Common myeloid progenitor, CD34-positive (primary cell): ENCODE measurements around the gene GABRR2.
A peak's percentile ranks its signal among the peaks of the same experiment; 100 is the strongest.
"Not testable (repeated sequence)": the region's sequence is repeated elsewhere in the genome, so short reads cannot be mapped to it uniquely, and the experiment has no call there.

Experiments used
- CTCF ChIA-PET: fragments of 350-600 bp; sonication (Branson Sonifier 250); formaldehyde crosslinking; loops from one replicate; lab custom pipeline; 2021; ENCODE audit warnings: antibody characterized with exemption; lab: Charles Lee
- POLR2A ChIA-PET: fragments of 350-600 bp; sonication (Branson Sonifier 250); formaldehyde crosslinking; loops from one replicate; lab custom pipeline; 2021; ENCODE audit warnings: antibody characterized with exemption; lab: Charles Lee
- DNase-seq, 3 donors: peaks; one replicate each; pipeline versions ENCODE4 v3.0.0 to v3.0.0-alpha.2; 2013
- H3K27ac ChIP-seq, 2 experiments: 1 replicate in 1 of 2; 2 replicates in 1 of 2; pipeline ENCODE4 v1.7.0; 2013; ENCODE audit warnings: inconsistent platforms in 2 of 2, low read length in 2 of 2, mild to moderate bottlenecking in 2 of 2, low read depth in 1 of 2, moderate library complexity in 1 of 2; ENCODE audit not compliant: severe bottlenecking in 2 of 2, insufficient read depth in 1 of 2, poor library complexity in 1 of 2
- H3K27me3 ChIP-seq, 5 experiments: replicated peaks in 2 of 5; 1 replicate in 3 of 5; 2 replicates in 2 of 5; pipeline versions ENCODE4 v1.6.1 to v1.7.0; 2013; ENCODE audit warnings: low read length in 4 of 5, mild to moderate bottlenecking in 2 of 5, moderate library complexity in 2 of 5, inconsistent platforms in 1 of 5; ENCODE audit not compliant: insufficient read depth in 5 of 5, control insufficient read depth in 4 of 5
- H3K36me3 ChIP-seq, 4 experiments: 1 replicate in 2 of 4; 2 replicates in 2 of 4; pipeline versions ENCODE4 v1.6.1 to v1.7.0; 2013; ENCODE audit warnings: low read length in 3 of 4, control low read depth in 1 of 4, mild to moderate bottlenecking in 1 of 4; ENCODE audit not compliant: control insufficient read depth in 4 of 4, insufficient read depth in 4 of 4
- H3K4me1 ChIP-seq, 4 experiments: 1 replicate in 3 of 4; 2 replicates in 1 of 4; pipeline versions ENCODE4 v1.6.1 to v1.7.1; 2013; ENCODE audit warnings: low read length in 3 of 4, mild to moderate bottlenecking in 3 of 4, control low read depth in 1 of 4, inconsistent platforms in 1 of 4, moderate library complexity in 1 of 4; ENCODE audit not compliant: control insufficient read depth in 4 of 4, insufficient read depth in 4 of 4; ENCODE audit errors: control extremely low read depth in 1 of 4
- H3K4me3 ChIP-seq, 7 experiments: 1 replicate in 4 of 7; 2 replicates in 3 of 7; pipeline versions ENCODE4 v1.5.1 to v1.7.0; 2013; ENCODE audit warnings: mild to moderate bottlenecking in 7 of 7, low read length in 6 of 7, moderate library complexity in 6 of 7, inconsistent platforms in 2 of 7, low read depth in 2 of 7, control low read depth in 1 of 7; ENCODE audit not compliant: insufficient read depth in 4 of 7, control insufficient read depth in 1 of 7; ENCODE audit errors: extremely low read depth in 1 of 7
- H3K9me3 ChIP-seq, 5 experiments: 1 replicate in 4 of 5; 2 replicates in 1 of 5; pipeline versions ENCODE4 v1.6.1 to v1.7.1; 2013; ENCODE audit warnings: low read length in 4 of 5, mild to moderate bottlenecking in 2 of 5, inconsistent platforms in 1 of 5, low read depth in 1 of 5, moderate library complexity in 1 of 5; ENCODE audit not compliant: control insufficient read depth in 4 of 5, insufficient read depth in 2 of 5; ENCODE audit errors: control extremely low read depth in 1 of 5
- WGBS: methylation state at CpG from one replicate; pipeline ENCODE4 v1.1.5; 2013; ENCODE audit not compliant: insufficient coverage; 5-methylcytosine and 5-hydroxymethylcytosine counted together

GABRR2 gene

DNA sequence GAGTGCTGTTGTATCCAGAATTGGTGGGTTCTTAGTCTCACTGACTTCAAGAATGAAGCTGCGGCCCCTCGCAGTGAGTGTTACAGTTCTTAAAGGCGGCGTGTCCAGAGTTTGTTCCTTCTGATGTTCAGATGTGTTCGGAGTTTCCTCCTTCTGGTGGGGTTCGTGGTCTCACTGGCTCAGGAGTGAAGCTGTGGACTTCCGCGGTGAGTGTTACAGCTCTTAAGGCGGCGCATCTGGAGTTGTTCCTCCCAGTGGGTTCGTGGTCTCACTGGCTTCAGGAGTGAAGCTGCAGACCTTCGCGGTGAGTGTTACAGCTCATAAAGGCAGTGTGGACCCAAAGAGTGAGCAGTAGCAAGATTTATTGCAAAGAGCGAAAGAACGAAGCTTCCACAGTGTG, 81.5 kb downstream of the GABRR2 start:
- H3K4me3 ChIP-seq, H3K4me1 ChIP-seq, H3K27me3 ChIP-seq, H3K27ac ChIP-seq, CTCF ChIA-PET, H3K36me3 ChIP-seq, POLR2A ChIA-PET: not testable (repeated sequence)
- 55% methylated on average over 8 of the region's 15 CpGs for WGBS
- H3K9me3 ChIP-seq = peaks cover 0 to 11% (median 2%) of the 10 kb centered on the region in 5 experiments
- DNase-seq = peak; percentile 11 to 85 (median 73)

DNA sequence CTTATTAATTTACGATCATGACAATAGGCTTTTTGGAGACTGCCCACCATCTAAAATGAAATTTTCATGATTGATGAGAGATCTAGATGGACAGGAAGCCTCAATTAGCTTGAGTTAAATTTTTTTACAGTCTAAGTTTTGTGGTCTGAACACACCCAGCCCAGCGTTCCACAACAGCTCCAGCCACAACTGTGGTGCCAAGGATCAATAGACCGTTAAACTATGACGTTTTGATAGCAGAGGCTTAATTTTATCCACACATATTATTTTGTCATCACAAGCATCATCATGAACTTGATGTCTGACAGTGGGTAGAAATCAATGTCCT, 92.4 kb downstream of the GABRR2 start:
- Histone ChIP-seq H3K9me3 (no peaks in the 10 kb centered on the region), H3K4me1 (peaks cover 0 to 2% (median under 1%) of the 10 kb centered on the region in 4 experiments), H3K27me3 (no peaks in the 10 kb centered on the region), H3K27ac (no peak overlapping the region), H3K4me3 (no peak overlapping the region), H3K36me3 (no peaks in the 10 kb centered on the region)
- CTCF ChIA-PET = interaction anchor here (0.7 kb wide), 1 partner anchor 1441 kb away, joined by 3 read pairs; no protein-coding TSS in a partner anchor
- no peak for DNase-seq
- WGBS = 85% methylated on average over 3 of the region's 4 CpGs
- POLR2A ChIA-PET = no interaction called here

DNA sequence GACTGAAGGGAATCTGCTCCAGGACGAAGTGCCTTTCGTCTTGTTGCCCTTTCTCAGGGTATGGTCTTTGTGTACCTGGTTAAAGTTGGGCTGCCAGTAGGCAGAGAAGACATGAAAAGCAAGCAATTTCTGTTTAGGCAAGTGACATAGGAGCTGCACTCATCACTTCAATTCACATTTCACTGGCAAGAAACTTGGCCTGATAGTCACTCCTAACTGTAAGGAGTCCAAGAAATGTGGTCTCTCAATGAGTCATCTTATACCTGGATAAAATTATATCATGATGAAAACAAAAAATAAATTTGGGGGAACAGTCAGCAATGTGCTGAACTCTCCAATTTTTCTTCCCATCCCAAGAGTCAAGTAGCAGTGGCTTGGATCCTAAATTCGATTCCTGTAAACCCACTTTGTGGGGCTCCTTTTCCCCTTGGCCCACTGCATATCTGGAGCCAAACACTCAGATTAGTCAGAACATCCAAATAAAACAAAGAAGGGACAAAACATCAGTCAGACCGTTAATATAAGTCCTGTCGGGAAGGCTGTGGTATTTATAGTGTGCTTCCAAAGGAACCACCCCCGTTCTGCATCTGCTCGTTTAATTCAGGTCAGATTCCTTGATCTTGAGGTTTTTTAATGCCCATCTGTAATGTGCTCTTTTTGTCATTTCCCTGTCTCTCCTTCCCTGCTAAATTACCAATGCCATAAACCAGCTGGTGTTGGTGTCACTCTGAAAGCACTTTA, 93.0 kb downstream of the GABRR2 start:
- Histone ChIP-seq H3K36me3 (no peaks in the 10 kb centered on the region), H3K9me3 (no peaks in the 10 kb centered on the region), H3K27ac (no peak overlapping the region), H3K27me3 (peaks cover 0 to 2% (median 0%) of the 10 kb centered on the region in 5 experiments), H3K4me1 (peaks cover 0 to 7% (median 4%) of the 10 kb centered on the region in 4 experiments), H3K4me3 (no peak overlapping the region)
- POLR2A ChIA-PET = interaction anchor here (0.6 kb wide), 1 partner anchor 120 kb away, joined by 4 read pairs; no protein-coding TSS in a partner anchor
- WGBS = 91% methylated on average over 7 of the region's 7 CpGs
- peak in 1 of 3 donors; percentile 10 for DNase-seq
- CTCF ChIA-PET = interaction anchor here (0.7 kb wide), 1 partner anchor 1441 kb away, joined by 3 read pairs; no protein-coding TSS in a partner anchor

DNA sequence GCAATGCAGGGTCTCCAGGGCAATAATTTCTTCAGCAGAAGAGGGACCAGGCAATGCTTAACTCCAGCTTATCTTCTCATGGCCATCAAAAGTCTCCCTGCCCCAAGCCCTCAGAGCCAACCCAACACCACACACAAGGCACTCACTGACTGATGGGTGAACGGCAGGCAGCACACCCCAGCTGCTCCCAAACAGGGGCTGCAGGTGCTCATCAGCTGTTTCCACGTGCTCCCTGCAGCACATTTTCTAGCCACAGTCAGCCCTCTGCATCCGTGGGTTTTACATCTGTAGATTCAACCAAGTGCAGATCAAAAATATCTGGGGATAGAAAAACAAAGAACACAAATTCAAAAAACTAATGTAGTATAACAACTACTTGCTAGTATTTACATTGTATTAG, 94.0 kb downstream of the GABRR2 start:
- H3K27ac ChIP-seq = no peak overlapping the region
- no peaks in the 10 kb centered on the region for H3K9me3 ChIP-seq
- DNase-seq = no peak
- no peak overlapping the region for H3K4me3 ChIP-seq
- H3K27me3 ChIP-seq = peaks cover 0 to 3% (median 0%) of the 10 kb centered on the region in 5 experiments
- 83% methylated on average over 1 of the region's 3 CpGs for WGBS
- no peaks in the 10 kb centered on the region for H3K36me3 ChIP-seq
- H3K4me1 ChIP-seq = peaks cover 0 to 9% (median 5%) of the 10 kb centered on the region in 4 experiments
- ChIA-PET CTCF (no interaction called here), POLR2A (interaction anchor here (0.7 kb wide), 1 partner anchor 62 kb away, joined by 3 read pairs; no protein-coding TSS in a partner anchor)

DNA sequence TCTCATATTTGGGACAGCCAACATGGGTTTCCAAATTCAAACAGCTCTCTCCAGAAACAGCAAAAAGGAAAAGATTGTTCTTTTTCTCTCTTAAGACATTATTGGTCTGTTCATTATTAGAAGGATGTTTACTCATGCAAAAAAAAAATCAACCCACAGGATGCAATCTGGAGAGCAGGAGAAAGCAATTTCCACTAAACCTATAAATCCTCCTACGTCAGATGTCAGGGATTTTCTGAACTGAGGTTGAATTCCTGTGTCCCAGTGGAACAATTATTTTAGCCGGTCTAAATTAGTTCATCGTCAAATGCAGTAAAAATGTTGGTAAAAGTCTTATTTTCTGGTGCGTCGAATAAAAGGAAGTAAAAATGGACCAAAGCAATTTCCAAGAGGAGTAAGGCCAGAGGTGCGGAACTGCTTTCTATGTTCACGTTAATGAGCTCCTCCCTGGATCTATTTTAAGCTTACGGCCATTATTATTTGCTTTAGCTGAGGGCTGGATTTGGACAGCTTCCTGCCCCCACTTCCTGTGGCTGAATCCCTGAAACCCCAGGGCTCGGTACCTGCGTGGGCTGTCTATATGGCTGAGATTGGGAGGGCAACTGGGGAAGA, 97.7 kb downstream of the GABRR2 start, which contains the start of gene GABRR1:
GABRR1 (minus strand) TSS at position 60 of the 612 bp plus-strand sequence; CDS start at position 24, 36 bp downstream.
- Histone ChIP-seq H3K27ac (no peak within 1 kb of the TSS), H3K4me1 (peaks cover 0 to 14% (median 5%) of the 10 kb centered on the region in 4 experiments), H3K4me3 (peak within 1 kb of the TSS in 2 of 7 experiments; percentile 40 to 47), H3K36me3 (no peaks in the 10 kb centered on the region), H3K9me3 (peaks cover 0 to 2% (median 0%) of the 10 kb centered on the region in 5 experiments), H3K27me3 (peaks cover 0 to 3% (median 0%) of the 10 kb centered on the region in 5 experiments)
- ChIA-PET CTCF (interaction anchor here (1.0 to 1.2 kb wide), 2 partner anchors 11 to 23 kb away, joined by 3 read pairs; no protein-coding TSS in a partner anchor), POLR2A (no interaction called here)
- WGBS = 4% methylated on average over 8 of the region's 10 CpGs
- DNase-seq = peak in 2 of 3 donors; percentile 19 to 22

DNA sequence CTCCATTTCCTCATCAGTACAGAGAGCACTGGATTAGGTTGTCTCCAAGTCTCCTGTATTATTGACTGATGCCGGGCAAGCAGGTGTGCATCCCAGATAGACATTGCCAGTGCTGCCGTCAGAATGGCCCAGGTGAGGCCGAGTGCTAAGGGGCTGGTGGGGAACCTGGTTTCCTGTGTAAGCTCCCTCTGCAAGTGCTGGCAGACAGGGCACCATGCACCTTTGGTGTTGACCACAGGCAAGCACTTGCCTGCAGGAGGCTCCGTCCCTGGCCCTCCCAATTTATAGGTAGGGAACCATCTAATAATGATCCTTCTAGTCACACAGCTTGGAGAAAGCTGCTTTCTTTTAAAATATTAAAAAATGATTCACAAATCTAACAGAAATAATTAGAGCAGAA, 98.7 kb downstream of the GABRR2 start:
- WGBS = 100% methylated on average over 3 of the region's 4 CpGs
- Histone ChIP-seq H3K36me3 (no peaks in the 10 kb centered on the region), H3K4me1 (peaks cover 0 to 14% (median 5%) of the 10 kb centered on the region in 4 experiments), H3K27ac (no peak overlapping the region), H3K27me3 (peaks cover 0 to 3% (median 0%) of the 10 kb centered on the region in 5 experiments), H3K4me3 (no peak overlapping the region), H3K9me3 (peaks cover 0 to 2% (median 0%) of the 10 kb centered on the region in 5 experiments)
- POLR2A ChIA-PET = no interaction called here
- CTCF ChIA-PET = interaction anchor here (0.8 to 1.2 kb wide), 3 partner anchors 9 to 156 kb away, joined by 3 read pairs; no protein-coding TSS in a partner anchor
- DNase-seq = no peak
